KMS-11 (cell line): Measurements from ENCODE around the gene PIP4K2A.

Experiments used
- H2AFZ ChIP-seq: fragments of 200-600 bp; sonication (generic); 2 replicates; pipeline ENCODE4 v1.6.1; 2016; ENCODE audit warnings: antibody characterized with exemption, mixed run types, low read depth
- H3K27ac ChIP-seq: fragments of 200-600 bp; sonication (generic); 2 replicates; pipeline ENCODE4 v1.6.1; 2016; ENCODE audit warnings: mild to moderate bottlenecking, mixed run types
- H3K27me3 ChIP-seq: fragments of 200-600 bp; sonication (generic); 2 replicates; pipeline ENCODE4 v1.6.1; 2017; ENCODE audit warnings: mild to moderate bottlenecking, low read depth, mixed run types, moderate library complexity; ENCODE audit not compliant: insufficient read depth
- H3K36me3 ChIP-seq: fragments of 200-600 bp; sonication (generic); 2 replicates; pipeline ENCODE4 v1.6.1; 2017; ENCODE audit warnings: mild to moderate bottlenecking, mixed run types; ENCODE audit not compliant: insufficient read depth
- H3K4me1 ChIP-seq: fragments of 200-600 bp; sonication (generic); 2 replicates; pipeline ENCODE4 v1.6.1; 2016; ENCODE audit warnings: mild to moderate bottlenecking, low read depth, mixed run types; ENCODE audit not compliant: poor library complexity, severe bottlenecking
- H3K4me2 ChIP-seq: fragments of 200-600 bp; sonication (generic); 2 replicates; pipeline ENCODE4 v1.7.0; 2016; ENCODE audit warnings: mild to moderate bottlenecking, mixed run types
- H3K4me3 ChIP-seq: fragments of 200-600 bp; sonication (generic); IDR thresholded peaks from 2 replicates; pipeline ENCODE4 v1.6.1; 2017; ENCODE audit warnings: low read depth, low read length, mixed read lengths; ENCODE audit not compliant: insufficient read depth
- H3K79me2 ChIP-seq: fragments of 200-600 bp; sonication (generic); 2 replicates; pipeline ENCODE4 v1.6.1; 2016; ENCODE audit warnings: low read depth, mixed run types; ENCODE audit not compliant: insufficient read depth
- H3K9ac ChIP-seq: fragments of 200-600 bp; sonication (generic); 2 replicates; pipeline ENCODE4 v1.6.1; 2016; ENCODE audit warnings: mild to moderate bottlenecking, mixed run types
- H4K20me1 ChIP-seq: fragments of 200-600 bp; sonication (generic); 2 replicates; pipeline ENCODE4 v1.6.1; 2016; ENCODE audit warnings: mild to moderate bottlenecking, mixed run types; ENCODE audit not compliant: insufficient read depth
- TF ChIP-seq, protein P1 (sequence below): fragments of 200-600 bp; sonication (generic); conservative IDR thresholded peaks from 2 replicates; pipeline ENCODE4 v1.6.1; 2017; ENCODE audit warnings: low read depth, mild to moderate bottlenecking, antibody characterized with exemption, low read length, moderate library complexity, mixed read lengths

Gene PIP4K2A

DNA sequence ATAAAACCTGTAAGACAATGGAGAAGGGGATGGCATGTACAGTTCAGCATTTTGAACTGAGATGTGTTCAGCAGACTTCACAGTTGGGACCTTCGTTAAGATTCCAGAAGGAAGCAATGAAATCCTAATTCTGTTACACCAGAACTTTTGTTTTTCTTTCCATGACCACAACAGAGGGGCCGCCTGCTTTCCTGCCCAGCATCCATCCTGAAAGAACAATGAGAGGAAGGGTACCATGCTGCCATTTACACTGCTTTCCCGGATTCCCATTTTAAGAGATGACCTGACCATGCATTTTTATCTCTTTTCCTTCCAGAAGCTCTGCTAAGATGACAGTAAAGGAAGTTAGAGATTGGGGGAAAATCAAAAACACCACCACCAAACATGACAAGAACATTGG, 92.7 kb downstream of the PIP4K2A start:
- Histone ChIP-seq H3K27me3 (no peaks in the 10 kb centered on the region), H3K27ac (no peak overlapping the region), H4K20me1 (peaks cover under 1% of the 10 kb centered on the region; the same call in 1 of the 2 replicates), H3K9ac (no peak overlapping the region), H3K36me3 (no peaks in the 10 kb centered on the region), H3K4me1 (peaks cover 97% of the 10 kb centered on the region), H3K4me3 (no peak overlapping the region), H3K79me2 (peaks cover 99% of the 10 kb centered on the region), H3K4me2 (no peak overlapping the region; the same call in 1 of the 2 replicates), H2AFZ (no peak overlapping the region)
- TF ChIP-seq, protein P1, sequence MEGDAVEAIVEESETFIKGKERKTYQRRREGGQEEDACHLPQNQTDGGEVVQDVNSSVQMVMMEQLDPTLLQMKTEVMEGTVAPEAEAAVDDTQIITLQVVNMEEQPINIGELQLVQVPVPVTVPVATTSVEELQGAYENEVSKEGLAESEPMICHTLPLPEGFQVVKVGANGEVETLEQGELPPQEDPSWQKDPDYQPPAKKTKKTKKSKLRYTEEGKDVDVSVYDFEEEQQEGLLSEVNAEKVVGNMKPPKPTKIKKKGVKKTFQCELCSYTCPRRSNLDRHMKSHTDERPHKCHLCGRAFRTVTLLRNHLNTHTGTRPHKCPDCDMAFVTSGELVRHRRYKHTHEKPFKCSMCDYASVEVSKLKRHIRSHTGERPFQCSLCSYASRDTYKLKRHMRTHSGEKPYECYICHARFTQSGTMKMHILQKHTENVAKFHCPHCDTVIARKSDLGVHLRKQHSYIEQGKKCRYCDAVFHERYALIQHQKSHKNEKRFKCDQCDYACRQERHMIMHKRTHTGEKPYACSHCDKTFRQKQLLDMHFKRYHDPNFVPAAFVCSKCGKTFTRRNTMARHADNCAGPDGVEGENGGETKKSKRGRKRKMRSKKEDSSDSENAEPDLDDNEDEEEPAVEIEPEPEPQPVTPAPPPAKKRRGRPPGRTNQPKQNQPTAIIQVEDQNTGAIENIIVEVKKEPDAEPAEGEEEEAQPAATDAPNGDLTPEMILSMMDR, result no peak

DNA sequence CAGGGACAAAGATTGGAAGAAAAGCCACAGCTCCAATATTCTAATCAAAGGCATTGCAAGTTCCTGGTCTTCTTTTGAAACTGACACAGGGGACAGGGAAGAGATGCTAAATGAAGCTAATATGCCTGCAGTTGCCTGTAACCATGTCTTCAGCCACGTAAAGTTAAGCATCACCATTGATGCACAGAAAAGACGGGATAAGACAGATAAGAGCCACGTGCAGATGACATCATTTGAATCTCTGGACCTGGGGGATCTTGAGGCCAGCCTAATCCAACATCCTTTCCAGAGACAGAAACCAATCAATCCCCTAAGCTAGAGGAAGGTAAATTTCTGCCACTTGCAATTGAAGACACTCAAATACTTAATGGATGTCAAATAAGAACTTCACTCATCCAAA, 93.4 kb downstream of the PIP4K2A start:
- peaks cover 4% of the 10 kb centered on the region; the same call in 1 of the 2 replicates for H4K20me1 ChIP-seq
- H3K9ac ChIP-seq, result no peak overlapping the region
- H3K4me3 ChIP-seq, result no peak overlapping the region
- peaks cover 97% of the 10 kb centered on the region for H3K4me1 ChIP-seq
- no peak overlapping the region for H2AFZ ChIP-seq
- TF ChIP-seq, protein P1, result no peak
- peaks cover 99% of the 10 kb centered on the region for H3K79me2 ChIP-seq
- H3K27ac ChIP-seq, result no peak overlapping the region
- H3K27me3 ChIP-seq, result no peaks in the 10 kb centered on the region
- H3K36me3 ChIP-seq, result no peaks in the 10 kb centered on the region
- peak overlapping the region; percentile 19; the same call in 1 of the 2 replicates for H3K4me2 ChIP-seq

DNA sequence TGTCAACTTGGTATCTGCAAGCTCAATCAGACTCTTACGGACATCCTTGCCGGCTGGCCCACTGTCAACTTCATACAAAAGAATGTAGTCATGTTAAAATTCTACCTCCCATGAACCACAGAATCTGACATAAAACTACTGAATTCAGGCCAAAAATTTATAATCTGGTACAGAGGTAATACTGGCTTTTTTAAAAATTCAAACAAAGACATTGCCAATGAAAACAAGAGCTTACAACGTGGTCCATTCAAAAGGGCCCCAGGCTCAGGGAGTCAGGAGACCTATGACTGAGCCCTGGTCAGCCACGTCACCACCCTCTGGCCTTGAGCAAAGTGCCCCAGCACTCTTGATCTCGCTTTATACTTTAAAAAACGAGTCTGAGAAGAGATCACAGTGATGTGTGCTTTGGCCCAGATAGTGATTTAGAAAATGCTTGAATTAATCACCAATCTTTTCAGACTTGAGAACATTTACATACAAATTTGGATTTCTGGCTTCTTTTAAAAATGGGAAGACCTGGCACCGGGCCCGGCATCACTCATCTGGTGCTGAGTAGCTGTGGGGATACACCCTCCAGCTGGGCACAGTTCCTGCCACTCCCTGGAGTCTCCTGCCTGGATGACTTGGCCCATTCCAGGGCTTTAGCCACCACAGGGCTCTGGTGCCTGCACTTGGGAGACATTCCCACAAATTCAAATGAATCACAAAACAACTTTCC, 94.1 kb downstream of the PIP4K2A start:
- peaks cover 99% of the 10 kb centered on the region for H3K79me2 ChIP-seq
- no peak overlapping the region for H3K4me3 ChIP-seq
- no peaks in the 10 kb centered on the region for H3K27me3 ChIP-seq
- H3K4me2 ChIP-seq, result no peak overlapping the region
- no peak overlapping the region for H3K27ac ChIP-seq
- H3K4me1 ChIP-seq, result peaks cover 96% of the 10 kb centered on the region
- no peaks in the 10 kb centered on the region for H3K36me3 ChIP-seq
- no peak overlapping the region for H3K9ac ChIP-seq
- TF ChIP-seq, protein P1, result no peak
- H2AFZ ChIP-seq, result no peak overlapping the region
- peaks cover 4% of the 10 kb centered on the region; the same call in 1 of the 2 replicates for H4K20me1 ChIP-seq

DNA sequence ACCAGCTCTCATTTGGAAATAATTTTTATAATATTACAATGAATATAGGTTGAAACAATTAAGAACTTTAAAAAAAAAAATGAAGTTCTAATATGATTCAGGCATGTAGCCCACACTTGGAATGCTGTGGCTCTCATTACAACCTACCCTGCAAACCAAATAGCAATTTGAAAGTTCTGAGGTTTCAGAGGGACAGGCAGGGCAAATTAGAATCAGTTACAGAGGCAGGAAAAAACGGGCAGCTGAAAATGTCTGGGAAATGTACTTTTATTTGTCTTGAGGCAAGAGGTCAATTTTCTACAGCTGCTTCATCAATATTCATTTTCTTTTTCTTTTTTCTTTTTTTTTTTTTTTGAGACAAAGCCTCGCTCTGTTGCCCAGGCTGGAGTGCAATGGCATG, 95.3 kb downstream of the PIP4K2A start:
- TF ChIP-seq, protein P1, result no peak

More for the DNA sequence above, 95.3 kb downstream of the PIP4K2A start:
- Histone ChIP-seq H3K36me3 (no peaks in the 10 kb centered on the region), H4K20me1 (peaks cover 4% of the 10 kb centered on the region; the same call in 1 of the 2 replicates), H3K4me3 (no peak overlapping the region), H3K27me3 (no peaks in the 10 kb centered on the region), H3K4me1 (peaks cover 84% of the 10 kb centered on the region), H3K27ac (no peak overlapping the region), H3K4me2 (peak overlapping the region; percentile 61; the same call in 1 of the 2 replicates), H2AFZ (no peak overlapping the region), H3K79me2 (peaks cover 88% of the 10 kb centered on the region), H3K9ac (no peak overlapping the region)
